Esophagus muscularis mucosa (tissue), 4 donors: ENCODE data around the gene USP12. TPM values are rescaled to one million over a fixed set of nuclear protein-coding genes. Genes with fewer than 3 reads are reported as not detected.
"Not testable (repeated sequence)": the region's sequence is repeated elsewhere in the genome, so short reads cannot be mapped to it uniquely, and the experiment has no call there.

Experiments used
- DNase-seq: peaks from one replicate; pipeline ENCODE4 v3.0.0-alpha.2; 2017; ENCODE audit errors: extremely low spot score
- H3K27ac ChIP-seq, 4 donors: fragments of 200-600 bp; sonication (generic); replicated peaks in 1 of 4; 1 replicate in 3 of 4; 2 replicates in 1 of 4; pipeline ENCODE4 v1.5.1; 2016 to 2019; ENCODE audit warnings: mild to moderate bottlenecking in 1 of 4
- H3K27me3 ChIP-seq, 4 donors: fragments of 200-600 bp; sonication (generic); one replicate each; pipeline versions ENCODE4 v1.5.1 to v1.6.0; 2016 to 2019
- H3K36me3 ChIP-seq, 4 donors: fragments of 200-600 bp; sonication (generic); one replicate each; pipeline ENCODE4 v1.5.1; 2016 to 2019
- H3K4me1 ChIP-seq, 4 donors: fragments of 200-600 bp; sonication (generic); one replicate each; pipeline ENCODE4 v1.5.1; 2016 to 2019
- H3K4me3 ChIP-seq, 4 donors: fragments of 200-600 bp; sonication (generic); 1 replicate in 2 of 4; 2 replicates in 2 of 4; pipeline ENCODE4 v1.5.1; 2016 to 2019; ENCODE audit warnings: mild to moderate bottlenecking in 4 of 4, moderate library complexity in 1 of 4
- H3K9me3 ChIP-seq, 4 donors: fragments of 200-600 bp; sonication (generic); 1 replicate in 3 of 4; 2 replicates in 1 of 4; pipeline ENCODE4 v1.5.1; 2016 to 2019
- EP300 ChIP-seq: sonication (generic); formaldehyde crosslinking; IDR thresholded peaks from one replicate; pipeline ENCODE4 v1.6.1; 2017; ENCODE audit warnings: antibody characterized with exemption
- POLR2A ChIP-seq: fragments of 450-650 bp; IDR thresholded peaks from one replicate; pipeline ENCODE4 v1.6.1; 2017; ENCODE audit warnings: antibody characterized with exemption, moderate library complexity, mild to moderate bottlenecking, low read depth
- POLR2AphosphoS5 ChIP-seq, 2 donors: sonication (generic); formaldehyde crosslinking; IDR thresholded peaks; one replicate each; pipeline ENCODE4 v1.6.1; 2017; ENCODE audit warnings: antibody characterized with exemption in 2 of 2
- WGBS: methylation state at CpG from one replicate; pipeline ENCODE4 v1.1.5; 2018; 5-methylcytosine and 5-hydroxymethylcytosine counted together
- intact Hi-C: fragments of 100-400 bp; cut with DNase I; formaldehyde crosslinking; loops from one replicate; pipeline ENCODE4 v1.15.1; 2023
- total RNA-seq, 4 donors: library from RNA; depleted of rRNA; stranded (reverse); fragments of >200 nt; gene quantifications; one replicate each; pipeline versions ENCODE4 v1.1.0 to v1.2.1, GENCODE V29; 2016
- TF ChIP-seq, protein P1 (sequence below), 3 experiments: fragments of 200-600 bp in 2 of 3; fragments of 450-650 bp in 1 of 3; sonication (generic) in 2 of 3; IDR thresholded peaks; one replicate each; pipeline ENCODE4 v1.5.1; 2017 to 2019; ENCODE audit warnings: antibody characterized with exemption in 3 of 3, mild to moderate bottlenecking in 2 of 3, moderate library complexity in 1 of 3

The USP12 gene
- total RNA-seq, 4 donors from 2014 or later: 55.6 to 107 (median 87.3) TPM

DNA sequence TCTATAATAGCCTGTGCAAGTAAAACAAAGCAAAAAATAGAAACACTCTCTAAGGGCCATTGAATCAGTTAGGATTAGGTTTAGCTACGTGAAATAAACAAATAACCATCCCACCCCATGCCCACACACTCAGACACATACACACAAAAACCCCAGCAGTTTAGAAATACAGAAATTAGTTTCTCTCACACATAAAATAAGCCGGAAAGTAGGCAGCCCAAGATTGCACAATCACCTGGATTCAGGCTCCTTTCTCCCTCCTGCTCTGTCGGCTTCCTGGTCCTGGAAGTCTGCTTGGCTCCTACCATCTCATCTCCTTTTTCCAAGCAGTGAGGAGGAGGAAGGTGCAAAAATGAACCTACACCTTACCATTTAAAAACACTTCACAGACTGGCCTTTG, 22.6 kb upstream of the USP12 start:
- Histone ChIP-seq H3K4me1 (peaks cover 0 to 12% (median 11%) of the 10 kb centered on the region in 4 donors), H3K9me3 (no peaks in the 10 kb centered on the region), H3K27ac (no peak overlapping the region), H3K27me3 (no peaks in the 10 kb centered on the region), H3K36me3 (no peaks in the 10 kb centered on the region), H3K4me3 (no peak overlapping the region)
- intact Hi-C loops: no loop called here
- TF ChIP-seq POLR2A (no peak), POLR2AphosphoS5 (IDR thresholded peaks at IDR 0.05) (no peak), EP300 (no peak)
- TF ChIP-seq, protein P1, sequence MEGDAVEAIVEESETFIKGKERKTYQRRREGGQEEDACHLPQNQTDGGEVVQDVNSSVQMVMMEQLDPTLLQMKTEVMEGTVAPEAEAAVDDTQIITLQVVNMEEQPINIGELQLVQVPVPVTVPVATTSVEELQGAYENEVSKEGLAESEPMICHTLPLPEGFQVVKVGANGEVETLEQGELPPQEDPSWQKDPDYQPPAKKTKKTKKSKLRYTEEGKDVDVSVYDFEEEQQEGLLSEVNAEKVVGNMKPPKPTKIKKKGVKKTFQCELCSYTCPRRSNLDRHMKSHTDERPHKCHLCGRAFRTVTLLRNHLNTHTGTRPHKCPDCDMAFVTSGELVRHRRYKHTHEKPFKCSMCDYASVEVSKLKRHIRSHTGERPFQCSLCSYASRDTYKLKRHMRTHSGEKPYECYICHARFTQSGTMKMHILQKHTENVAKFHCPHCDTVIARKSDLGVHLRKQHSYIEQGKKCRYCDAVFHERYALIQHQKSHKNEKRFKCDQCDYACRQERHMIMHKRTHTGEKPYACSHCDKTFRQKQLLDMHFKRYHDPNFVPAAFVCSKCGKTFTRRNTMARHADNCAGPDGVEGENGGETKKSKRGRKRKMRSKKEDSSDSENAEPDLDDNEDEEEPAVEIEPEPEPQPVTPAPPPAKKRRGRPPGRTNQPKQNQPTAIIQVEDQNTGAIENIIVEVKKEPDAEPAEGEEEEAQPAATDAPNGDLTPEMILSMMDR (IDR thresholded peaks at IDR 0.05): no peak
- DNase-seq: no peak
- WGBS: 95% methylated on average over 3 of the region's 3 CpGs

DNA sequence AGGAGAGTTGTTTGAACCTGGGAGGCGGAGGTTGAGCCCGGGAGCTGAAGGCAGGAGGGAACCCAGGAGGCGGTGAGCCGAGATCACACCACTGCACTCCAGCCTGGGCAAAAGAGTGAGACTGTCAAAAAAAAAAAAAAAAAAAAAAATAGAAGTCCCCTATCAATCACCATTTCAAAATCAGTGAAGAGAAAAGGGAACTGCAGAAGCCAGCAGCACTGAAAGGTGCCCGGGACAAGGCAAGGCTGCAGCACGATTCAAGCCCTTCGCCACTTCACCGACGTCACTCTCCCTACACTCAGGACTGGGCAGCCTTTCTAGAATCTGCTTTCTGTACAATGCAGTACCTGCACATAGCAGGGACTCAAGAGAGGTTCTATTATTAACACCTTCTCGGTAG, 21.9 kb upstream of the USP12 start:
- intact Hi-C loops: no loop called here
- peaks cover 0 to 12% (median 11%) of the 10 kb centered on the region in 4 donors for H3K4me1 ChIP-seq
- H3K4me3 ChIP-seq: no peak overlapping the region
- H3K27me3 ChIP-seq: no peaks in the 10 kb centered on the region
- TF ChIP-seq, protein P1 (IDR thresholded peaks at IDR 0.05): no peak
- TF ChIP-seq POLR2A (no peak), POLR2AphosphoS5 (IDR thresholded peaks at IDR 0.05) (no peak), EP300 (no peak)
- no peaks in the 10 kb centered on the region for H3K36me3 ChIP-seq
- H3K9me3 ChIP-seq: no peaks in the 10 kb centered on the region
- 95% methylated on average over 10 of the region's 10 CpGs for WGBS
- DNase-seq: no peak
- no peak overlapping the region for H3K27ac ChIP-seq

DNA sequence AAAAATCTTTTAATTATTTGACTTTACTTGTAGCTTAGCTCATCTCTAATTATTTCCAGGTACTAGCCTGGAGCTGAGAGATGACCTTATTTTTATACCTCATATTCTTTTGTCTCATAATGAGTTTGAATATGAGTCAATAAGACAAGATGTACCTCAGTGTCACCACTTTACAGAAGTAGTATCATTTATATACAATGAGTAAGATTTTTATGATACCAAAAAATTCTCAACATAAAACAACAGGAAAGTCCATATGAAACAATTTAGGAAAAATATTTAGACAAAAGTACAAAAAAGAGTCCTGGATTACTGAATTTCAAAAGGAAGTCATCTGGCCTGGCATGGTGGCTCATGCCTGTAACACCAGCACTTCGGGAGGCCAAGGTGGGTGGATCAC, 21.4 kb upstream of the USP12 start:
- no peak for DNase-seq
- TF ChIP-seq POLR2AphosphoS5 (IDR thresholded peaks at IDR 0.05): no peak
- TF ChIP-seq POLR2A: no peak
- no peak for TF ChIP-seq EP300
- TF ChIP-seq, protein P1 (IDR thresholded peaks at IDR 0.05): no peak
- Histone ChIP-seq H3K9me3 (no peaks in the 10 kb centered on the region), H3K36me3 (no peaks in the 10 kb centered on the region), H3K27me3 (no peaks in the 10 kb centered on the region), H3K27ac (no peak overlapping the region), H3K4me1 (peaks cover 0 to 12% (median 11%) of the 10 kb centered on the region in 4 donors), H3K4me3 (no peak overlapping the region)
- WGBS: 77% methylated on average over 1 of the region's 1 CpG
- intact Hi-C loops: no loop called here

DNA sequence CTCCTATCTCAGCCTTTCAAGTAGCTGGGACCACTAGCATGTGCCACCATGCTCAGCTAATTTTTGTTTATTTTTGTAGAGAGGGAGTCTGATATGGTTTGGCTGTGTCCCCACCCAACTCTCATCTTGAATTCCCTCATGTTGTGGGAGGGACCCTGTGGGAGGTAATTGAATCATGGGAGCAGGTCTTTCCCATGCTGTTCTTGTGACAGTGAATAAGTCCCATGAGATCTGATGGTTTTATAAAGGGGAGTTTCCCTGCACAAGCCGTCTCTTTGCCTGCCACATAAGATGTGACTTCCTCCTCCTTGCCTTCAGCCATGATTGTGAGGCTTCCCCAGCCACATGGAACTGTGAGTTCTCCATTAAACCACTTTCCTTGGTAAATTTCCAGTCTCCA, 20.8 kb upstream of the USP12 start:
- intact Hi-C loops, DNase-seq, H3K4me3 ChIP-seq, H3K27ac ChIP-seq, H3K36me3 ChIP-seq, H3K27me3 ChIP-seq, H3K9me3 ChIP-seq: not testable (repeated sequence)
- WGBS: 67% methylated on average over 1 of the region's 1 CpG
- peaks cover 0 to 12% (median 11%) of the 10 kb centered on the region in 4 donors for H3K4me1 ChIP-seq

DNA sequence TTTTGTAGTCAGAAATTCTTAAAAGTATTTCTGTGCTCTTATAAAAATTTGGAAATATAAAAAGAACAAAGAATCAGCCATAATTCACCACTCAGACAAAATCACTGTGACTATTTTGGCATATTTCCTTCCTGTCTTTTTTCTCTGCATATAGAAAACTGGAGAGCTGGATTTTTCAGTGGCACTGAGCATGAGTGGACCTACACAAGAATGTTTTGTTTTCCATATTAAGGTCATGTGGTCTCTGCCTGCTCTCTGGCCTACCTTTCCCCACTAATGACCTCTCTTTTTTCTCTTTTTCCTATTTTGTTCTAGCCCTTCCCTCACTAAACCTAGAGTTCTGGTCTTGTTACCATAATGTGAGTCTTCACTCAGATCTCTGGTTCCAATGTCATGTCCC, 17.6 kb upstream of the USP12 start:
- Histone ChIP-seq H3K4me3 (no peak overlapping the region), H3K9me3 (no peaks in the 10 kb centered on the region), H3K27me3 (no peaks in the 10 kb centered on the region), H3K27ac (no peak overlapping the region), H3K36me3 (no peaks in the 10 kb centered on the region), H3K4me1 (no peaks in the 10 kb centered on the region)
- intact Hi-C loops: no loop called here
- no peak for DNase-seq
- TF ChIP-seq, protein P1 (IDR thresholded peaks at IDR 0.05): no peak
- TF ChIP-seq EP300 (no peak), POLR2A (no peak), POLR2AphosphoS5 (IDR thresholded peaks at IDR 0.05) (no peak)
